T47D (cell line): ENCODE measurements around the gene HYAL2.
A peak's percentile ranks its signal among the peaks of the same experiment; 100 is the strongest.

Experiments used
- DNase-seq, 2 experiments: peaks; one replicate each; pipeline versions ENCODE4 v3.0.0 to v3.0.0-alpha.2; 2011 to 2012; ENCODE audit warnings: low read depth in 1 of 2, low spot score in 1 of 2
- JUND ChIP-seq: IDR thresholded peaks from 2 replicates; pipeline ENCODE4 v1.6.1; 2012; ENCODE audit warnings: low read depth
- in situ Hi-C: cut with HindIII; loops from 2 replicates; pipeline ENCODE4 v1.10.0; 2016; ENCODE audit warnings: low sequenced_read_pairs, low pct_unique_long_range_greater_than_20kb

The HYAL2 gene

GRCh38 chr3:50333744-50334328 lies 11.3 kb upstream of the HYAL2 start:
- no peak for TF ChIP-seq JUND
- in situ Hi-C loops: no loop called here
- no peak for DNase-seq

- in situ Hi-C loops: no loop called here
These were observed 8.9 kb upstream of the HYAL2 start for GRCh38 chr3:50331364-50331907.

GRCh38 chr3:50330330-50330729 lies 7.8 kb upstream of the HYAL2 start:
- in situ Hi-C loops: no loop called here
- DNase-seq: no peak
- TF ChIP-seq JUND: no peak

More at GRCh38 chr3:50331364-50331907, 8.9 kb upstream of the HYAL2 start:
- no peak for TF ChIP-seq JUND
- no peak for DNase-seq

GRCh38 chr3:50327943-50328691 lies 5.6 kb upstream of the HYAL2 start, which contains the start of gene TUSC2:
Gene TUSC2, minus strand, starts transcription at chr3:50328223. Its CDS starts 124 bp downstream, at chr3:50328099.
- DNase-seq: peak; percentile 95 to 96
- no peak for TF ChIP-seq JUND
- in situ Hi-C loops: no loop called here

GRCh38 chr3:50327129-50327528 lies 4.6 kb upstream of the HYAL2 start:
- in situ Hi-C loops: no loop called here
- no peak for DNase-seq
- TF ChIP-seq JUND: no peak

GRCh38 chr3:50326182-50326541 lies 3.6 kb upstream of the HYAL2 start:
- DNase-seq: no peak
- no peak for TF ChIP-seq JUND
- in situ Hi-C loops: no loop called here

- in situ Hi-C loops: no loop called here
These were observed 3.1 kb upstream of the HYAL2 start for GRCh38 chr3:50325497-50326181.

GRCh38 chr3:50325113-50325480 lies 2.6 kb upstream of the HYAL2 start:
- no peak for DNase-seq

More at GRCh38 chr3:50325497-50326181, 3.1 kb upstream of the HYAL2 start:
- no peak for TF ChIP-seq JUND
- DNase-seq: no peak

GRCh38 chr3:50324351-50325112 lies 2.0 kb upstream of the HYAL2 start:
- DNase-seq: peak; percentile 54 to 69
- in situ Hi-C loops: no loop called here
- TF ChIP-seq JUND: no peak

More at GRCh38 chr3:50325113-50325480, 2.6 kb upstream of the HYAL2 start:
- in situ Hi-C loops: no loop called here
- no peak for TF ChIP-seq JUND

- in situ Hi-C loops: no loop called here
- no peak for TF ChIP-seq JUND
- DNase-seq: no peak
These were observed 1.2 kb upstream of the HYAL2 start for GRCh38 chr3:50323614-50324199.

- DNase-seq: no peak
- in situ Hi-C loops: no loop called here
- TF ChIP-seq JUND: no peak
These were observed 601 bp upstream of the HYAL2 start for GRCh38 chr3:50323092-50323600.

GRCh38 chr3:50322115-50322385 lies 495 bp downstream of the HYAL2 start:
- in situ Hi-C loops: no loop called here
- DNase-seq: no peak
- no peak for TF ChIP-seq JUND
